GM12878 (cell line): ENCODE results near the gene INO80. TPM values are rescaled to one million over a fixed set of nuclear protein-coding genes. Genes with fewer than 3 reads are reported as not detected.

Experiments
- ATAC-seq: fragments of 200-7000 bp; cut with Tn5 transposase; 3 replicates; pipeline ENCODE4 v1.9.1; 2020; ENCODE audit warnings: mild to moderate bottlenecking, moderate library complexity
- BruUV-seq: library from RNA; stranded (reverse); fragments of 400-500 nt; replicated peaks from 2 replicates; lab custom pipeline; 2021; lab: Mats Ljungman, UMichigan
- CTCF ChIA-PET: fragments of 300-600 bp; sonication (Branson Sonifier 250); formaldehyde crosslinking; extraction: SDS; loops from one replicate; lab custom pipeline; 2021; ENCODE audit warnings: inconsistent platforms; lab: Yijun Ruan, JAX
- POLR2A ChIA-PET: fragments of 350-600 bp; formaldehyde crosslinking; extraction: SDS; loops from one replicate; lab custom pipeline; 2021; ENCODE audit warnings: inconsistent platforms; lab: Charles Lee
- RAD21 ChIA-PET: fragments of 300-600 bp; sonication (Branson Sonifier 250); formaldehyde crosslinking; loops from one replicate; lab custom pipeline; 2023; ENCODE audit warnings: antibody characterized with exemption; ENCODE audit not compliant: unreplicated experiment; lab: Charles Lee
- SMC1A ChIA-PET: fragments of 300-600 bp; sonication (Branson Sonifier 250); formaldehyde crosslinking; loops from one replicate; lab custom pipeline; 2023; ENCODE audit not compliant: unreplicated experiment, uncharacterized antibody; lab: Charles Lee
- DNase-seq: peaks from one replicate; pipeline ENCODE4 v3.0.0-alpha.2; 2011; ENCODE audit warnings: low read depth, low spot score
- FAIRE-seq: peaks from 3 replicates; lab custom pipeline; 2011; peaks lifted over from hg19 to GRCh38; lab: Jason Lieb, UNC
- H2AFZ ChIP-seq: 2 replicates; pipeline ENCODE4 v1.6.0; 2011; ENCODE audit warnings: low read depth, low read length, control low read depth; ENCODE audit not compliant: control insufficient read depth
- H3K27ac ChIP-seq: 2 replicates; pipeline ENCODE4 v1.5.1; 2011; ENCODE audit warnings: control low read depth; ENCODE audit not compliant: control insufficient read depth, insufficient read depth
- H3K27me3 ChIP-seq, 2 experiments: replicated peaks in 1 of 2; 2 replicates each; pipeline versions ENCODE4 v1.6.0 to v1.6.1; 2011; ENCODE audit warnings: low read length in 1 of 2; ENCODE audit not compliant: control insufficient read depth in 2 of 2, insufficient read depth in 2 of 2
- H3K36me3 ChIP-seq, 2 experiments: 2 replicates each; pipeline ENCODE4 v1.5.1; 2011; ENCODE audit warnings: low read length in 1 of 2; ENCODE audit not compliant: control insufficient read depth in 2 of 2, insufficient read depth in 2 of 2
- H3K4me1 ChIP-seq: 2 replicates; pipeline ENCODE4 v1.6.1; 2011; ENCODE audit warnings: mild to moderate bottlenecking, low read length, moderate library complexity, mixed read lengths; ENCODE audit not compliant: control insufficient read depth, insufficient read depth
- H3K4me2 ChIP-seq: 2 replicates; pipeline ENCODE4 v1.6.0; 2011; ENCODE audit warnings: control low read depth; ENCODE audit not compliant: control insufficient read depth, insufficient read depth
- H3K4me3 ChIP-seq: fragments of 200-600 bp; sonication (generic); 2 replicates; pipeline ENCODE4 v1.5.1; 2016
- H3K79me2 ChIP-seq: 2 replicates; pipeline ENCODE4 v1.6.0; 2011; ENCODE audit warnings: low read length; ENCODE audit not compliant: control insufficient read depth, insufficient read depth
- H3K9ac ChIP-seq: 2 replicates; pipeline ENCODE4 v1.8.0; 2011; ENCODE audit warnings: low read length, control low read depth, mixed read lengths; ENCODE audit not compliant: control insufficient read depth, insufficient read depth
- H3K9me3 ChIP-seq: replicated peaks from 3 replicates; pipeline ENCODE4 v1.5.1; 2011; ENCODE audit warnings: mild to moderate bottlenecking, low read length; ENCODE audit not compliant: control insufficient read depth, insufficient read depth
- H4K20me1 ChIP-seq: 2 replicates; pipeline ENCODE4 v1.6.0; 2011; ENCODE audit not compliant: control insufficient read depth, insufficient read depth
- BHLHE40 ChIP-seq, 2 experiments: fragments of 450-650 bp in 1 of 2; IDR thresholded peaks; 2 replicates each; pipeline ENCODE4 v1.6.1; 2011 to 2017; ENCODE audit warnings: low read depth in 2 of 2, borderline replicate concordance in 1 of 2, improper control_type of control experiment in 1 of 2, low read length in 1 of 2, mild to moderate bottlenecking in 1 of 2
- EZH2 ChIP-seq: IDR thresholded peaks from 2 replicates; pipeline ENCODE4 v1.6.1; 2012; ENCODE audit warnings: low read depth, mild to moderate bottlenecking, control low read depth, inconsistent platforms, low read length, borderline replicate concordance; ENCODE audit not compliant: control insufficient read depth
- MYB ChIP-seq: fragments of 150-350 bp; IDR thresholded peaks from 2 replicates; pipeline ENCODE4 v1.6.1; 2014; ENCODE audit warnings: mild to moderate bottlenecking, low read depth, low read length, borderline replicate concordance
- RAD51 ChIP-seq: fragments of 450-650 bp; IDR thresholded peaks from 2 replicates; pipeline ENCODE4 v1.6.1; 2016; ENCODE audit warnings: moderate library complexity, mild to moderate bottlenecking, inconsistent platforms
- SMARCA5 ChIP-seq: fragments of 450-650 bp; IDR thresholded peaks from 2 replicates; pipeline ENCODE4 v1.6.1; 2017; ENCODE audit warnings: mild to moderate bottlenecking
- SMC3 ChIP-seq: IDR thresholded peaks from 2 replicates; pipeline ENCODE4 v1.6.1; 2011; ENCODE audit warnings: low read length, improper control_type of control experiment, borderline replicate concordance
- YBX1 ChIP-seq: fragments of 450-650 bp; IDR thresholded peaks from 2 replicates; pipeline ENCODE4 v1.6.1; 2016; ENCODE audit warnings: antibody characterized with exemption
- WGBS: methylation state at CpG from one replicate; pipeline ENCODE4 v1.1.6; 2016; ENCODE audit warnings: low lambda C conversion rate; ENCODE audit not compliant: insufficient replicate concordance, insufficient coverage; ENCODE audit errors: missing lambda C conversion rate; 5-methylcytosine and 5-hydroxymethylcytosine counted together
- in situ Hi-C: fragments of 300-500 bp; cut with MboI; formaldehyde crosslinking; loops from 9 replicates; pipeline ENCODE4 v1.14.3; 2018; ENCODE audit warnings: mixed read lengths
- intact Hi-C: fragments of 100-400 bp; cut with micrococcal nuclease; formaldehyde crosslinking; loops from one replicate; pipeline ENCODE4 v1.14.2; 2022; ENCODE audit not compliant: unreplicated experiment
- polyA plus RNA-seq, 11 experiments: library from polyadenylated mRNA; depleted of rRNA in 4 of 11; unstranded in 6 of 11; stranded (reverse) in 5 of 11; fragments of >200 nt; fragmentation: Nextera tagmentation in 4 of 11; fragmentation: Illumina TruSeq in 1 of 11; extraction: Ambion mirVana in 4 of 11; extraction: Trizol in 1 of 11; gene quantifications; 1 replicate in 1 of 11; 2 replicates in 10 of 11; pipeline versions ENCODE4 v1.2.1 to v1.2.3, GENCODE V29; 2011 to 2016; ENCODE audit warnings: inconsistent platforms in 2 of 11, missing spikeins in 2 of 11, low read depth in 1 of 11
- total RNA-seq, 4 experiments: library from RNA; depleted of rRNA in 3 of 4; stranded (reverse); fragments of >200 nt in 3 of 4; fragmentation: Illumina TruSeq in 1 of 4; extraction: Trizol in 1 of 4; gene quantifications; 2 replicates each; pipeline versions ENCODE4 v1.2.1 to v1.2.3, GENCODE V29; 2013 to 2021
- TF ChIP-seq, protein P1 (sequence below): IDR thresholded peaks from 2 replicates; pipeline ENCODE4 v1.6.1; 2012; ENCODE audit warnings: improper control_type of control experiment, low read depth, low read length; ENCODE audit not compliant: insufficient replicate concordance
- TF ChIP-seq, protein P2 (sequence below): IDR thresholded peaks from 2 replicates; pipeline ENCODE4 v1.6.1; 2011; ENCODE audit warnings: borderline replicate concordance, low read depth, mild to moderate bottlenecking, moderate library complexity, low read length; ENCODE audit not compliant: insufficient read depth, poor library complexity, severe bottlenecking
- TF ChIP-seq, protein P3 (sequence below): IDR thresholded peaks from 2 replicates; pipeline ENCODE4 v1.6.1; 2012; ENCODE audit warnings: low read length, inconsistent platforms
- TF ChIP-seq, protein P4 (sequence below), 3 experiments: IDR thresholded peaks in 2 of 3; conservative IDR thresholded peaks in 1 of 3; 2 replicates each; pipeline ENCODE4 v1.5.1; 2011; ENCODE audit warnings: low read depth in 3 of 3, low read length in 3 of 3, mild to moderate bottlenecking in 3 of 3, control low read depth in 2 of 3, moderate library complexity in 2 of 3, inconsistent platforms in 1 of 3, mixed read lengths in 1 of 3; ENCODE audit not compliant: control insufficient read depth in 2 of 3, insufficient read depth in 1 of 3; ENCODE audit errors: extremely low read depth in 1 of 3

The INO80 gene
- total and polyA plus RNA-seq, 10 of the 15 experiments (the other 5 are each of a cell fraction or from before 2014, with no cell fraction given) = 4.5 to 25.0 (median 14.2) TPM

DNA sequence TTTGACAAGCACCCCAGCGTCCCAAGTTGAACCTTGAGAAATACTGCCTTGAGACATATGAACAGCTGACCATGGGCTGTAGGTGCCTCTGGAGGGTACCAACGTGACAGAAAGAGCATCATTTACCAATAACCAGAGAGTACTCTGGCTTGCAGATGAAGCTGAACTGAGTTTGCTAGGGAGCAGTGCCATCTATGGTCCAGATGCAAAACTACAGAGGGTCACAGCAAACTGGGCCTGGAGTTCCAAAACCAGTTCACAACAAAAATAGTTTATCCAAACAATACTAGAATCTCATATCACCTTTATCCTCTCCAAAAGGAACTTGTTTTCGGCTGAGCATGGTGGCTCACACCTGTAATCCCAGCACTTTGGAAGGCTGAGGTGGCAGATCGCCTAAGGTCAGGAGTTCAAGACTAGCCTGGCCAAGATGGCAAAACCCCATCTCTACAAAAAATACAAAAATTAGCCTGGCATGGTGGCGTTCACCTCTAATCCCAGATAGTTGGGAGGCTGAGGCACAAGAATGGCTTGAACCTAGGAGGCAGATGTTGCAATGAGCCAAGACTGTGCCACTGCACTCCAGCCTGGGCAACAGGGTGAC is 93.5 kb downstream of the INO80 start:
- H3K4me2 ChIP-seq = no peak overlapping the region
- ChIA-PET RAD21 (interaction anchor here (0.6 to 3.4 kb wide), 6 partner anchors 9 to 120 kb away, joined by 3 to 23 read pairs (median 5); no protein-coding TSS in a partner anchor), POLR2A (interaction anchor here (0.6 kb wide), 1 partner anchor 575 kb away, joined by 7 read pairs; no protein-coding TSS in a partner anchor), SMC1A (interaction anchor here (1.0 to 2.6 kb wide), 7 partner anchors 9 to 152 kb away, joined by 3 to 17 read pairs (median 4); no protein-coding TSS in a partner anchor), CTCF (interaction anchor here (0.5 to 9.4 kb wide), 15 partner anchors 12 to 236 kb away, joined by 3 to 157 read pairs (median 4); partner anchors contain the start of gene VPS18)
- H3K27ac ChIP-seq = no peak overlapping the region
- H3K9ac ChIP-seq = no peak overlapping the region
- intact Hi-C loops (loop anchor here (1.0 to 5.0 kb wide), 2 partner anchors 80 to 118 kb away; no protein-coding TSS in a partner anchor), in situ Hi-C loops (loop anchor here (5.0 kb wide), 1 partner anchor 100 kb away; no protein-coding TSS in a partner anchor)
- ATAC-seq (peak; percentile 87), DNase-seq (peak; percentile 21), FAIRE-seq (peak; percentile 84)
- BruUV-seq = no TSS peak
- no peak overlapping the region for H3K4me3 ChIP-seq
- no peaks in the 10 kb centered on the region for H4K20me1 ChIP-seq
- no peaks in the 10 kb centered on the region for H3K79me2 ChIP-seq
- H3K4me1 ChIP-seq = no peaks in the 10 kb centered on the region
- no peaks in the 10 kb centered on the region for H3K27me3 ChIP-seq
- H3K9me3 ChIP-seq = no peaks in the 10 kb centered on the region
- H3K36me3 ChIP-seq = peaks cover 9 to 18% of the 10 kb centered on the region in 2 experiments
- no peak overlapping the region for H2AFZ ChIP-seq
- WGBS = 49% methylated on average over 5 of the region's 5 CpGs
- no peak for TF ChIP-seq YBX1
- TF ChIP-seq, protein P1, sequence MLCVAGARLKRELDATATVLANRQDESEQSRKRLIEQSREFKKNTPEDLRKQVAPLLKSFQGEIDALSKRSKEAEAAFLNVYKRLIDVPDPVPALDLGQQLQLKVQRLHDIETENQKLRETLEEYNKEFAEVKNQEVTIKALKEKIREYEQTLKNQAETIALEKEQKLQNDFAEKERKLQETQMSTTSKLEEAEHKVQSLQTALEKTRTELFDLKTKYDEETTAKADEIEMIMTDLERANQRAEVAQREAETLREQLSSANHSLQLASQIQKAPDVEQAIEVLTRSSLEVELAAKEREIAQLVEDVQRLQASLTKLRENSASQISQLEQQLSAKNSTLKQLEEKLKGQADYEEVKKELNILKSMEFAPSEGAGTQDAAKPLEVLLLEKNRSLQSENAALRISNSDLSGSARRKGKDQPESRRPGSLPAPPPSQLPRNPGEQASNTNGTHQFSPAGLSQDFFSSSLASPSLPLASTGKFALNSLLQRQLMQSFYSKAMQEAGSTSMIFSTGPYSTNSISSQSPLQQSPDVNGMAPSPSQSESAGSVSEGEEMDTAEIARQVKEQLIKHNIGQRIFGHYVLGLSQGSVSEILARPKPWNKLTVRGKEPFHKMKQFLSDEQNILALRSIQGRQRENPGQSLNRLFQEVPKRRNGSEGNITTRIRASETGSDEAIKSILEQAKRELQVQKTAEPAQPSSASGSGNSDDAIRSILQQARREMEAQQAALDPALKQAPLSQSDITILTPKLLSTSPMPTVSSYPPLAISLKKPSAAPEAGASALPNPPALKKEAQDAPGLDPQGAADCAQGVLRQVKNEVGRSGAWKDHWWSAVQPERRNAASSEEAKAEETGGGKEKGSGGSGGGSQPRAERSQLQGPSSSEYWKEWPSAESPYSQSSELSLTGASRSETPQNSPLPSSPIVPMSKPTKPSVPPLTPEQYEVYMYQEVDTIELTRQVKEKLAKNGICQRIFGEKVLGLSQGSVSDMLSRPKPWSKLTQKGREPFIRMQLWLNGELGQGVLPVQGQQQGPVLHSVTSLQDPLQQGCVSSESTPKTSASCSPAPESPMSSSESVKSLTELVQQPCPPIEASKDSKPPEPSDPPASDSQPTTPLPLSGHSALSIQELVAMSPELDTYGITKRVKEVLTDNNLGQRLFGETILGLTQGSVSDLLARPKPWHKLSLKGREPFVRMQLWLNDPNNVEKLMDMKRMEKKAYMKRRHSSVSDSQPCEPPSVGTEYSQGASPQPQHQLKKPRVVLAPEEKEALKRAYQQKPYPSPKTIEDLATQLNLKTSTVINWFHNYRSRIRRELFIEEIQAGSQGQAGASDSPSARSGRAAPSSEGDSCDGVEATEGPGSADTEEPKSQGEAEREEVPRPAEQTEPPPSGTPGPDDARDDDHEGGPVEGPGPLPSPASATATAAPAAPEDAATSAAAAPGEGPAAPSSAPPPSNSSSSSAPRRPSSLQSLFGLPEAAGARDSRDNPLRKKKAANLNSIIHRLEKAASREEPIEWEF = no peak
- 0 out of 4 replicates have a peak, but pooled peaks of 1 of the 2 experiments have one; percentile 22 for TF ChIP-seq BHLHE40 (IDR thresholded peaks at IDR 0.05; ENCODE audit: borderline replicate concordance in 1 of 2, low read depth in 2 of 2, low read length in 1 of 2)
- TF ChIP-seq, protein P2, sequence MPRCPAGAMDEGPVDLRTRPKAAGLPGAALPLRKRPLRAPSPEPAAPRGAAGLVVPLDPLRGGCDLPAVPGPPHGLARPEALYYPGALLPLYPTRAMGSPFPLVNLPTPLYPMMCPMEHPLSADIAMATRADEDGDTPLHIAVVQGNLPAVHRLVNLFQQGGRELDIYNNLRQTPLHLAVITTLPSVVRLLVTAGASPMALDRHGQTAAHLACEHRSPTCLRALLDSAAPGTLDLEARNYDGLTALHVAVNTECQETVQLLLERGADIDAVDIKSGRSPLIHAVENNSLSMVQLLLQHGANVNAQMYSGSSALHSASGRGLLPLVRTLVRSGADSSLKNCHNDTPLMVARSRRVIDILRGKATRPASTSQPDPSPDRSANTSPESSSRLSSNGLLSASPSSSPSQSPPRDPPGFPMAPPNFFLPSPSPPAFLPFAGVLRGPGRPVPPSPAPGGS = no peak
- TF ChIP-seq, protein P3, sequence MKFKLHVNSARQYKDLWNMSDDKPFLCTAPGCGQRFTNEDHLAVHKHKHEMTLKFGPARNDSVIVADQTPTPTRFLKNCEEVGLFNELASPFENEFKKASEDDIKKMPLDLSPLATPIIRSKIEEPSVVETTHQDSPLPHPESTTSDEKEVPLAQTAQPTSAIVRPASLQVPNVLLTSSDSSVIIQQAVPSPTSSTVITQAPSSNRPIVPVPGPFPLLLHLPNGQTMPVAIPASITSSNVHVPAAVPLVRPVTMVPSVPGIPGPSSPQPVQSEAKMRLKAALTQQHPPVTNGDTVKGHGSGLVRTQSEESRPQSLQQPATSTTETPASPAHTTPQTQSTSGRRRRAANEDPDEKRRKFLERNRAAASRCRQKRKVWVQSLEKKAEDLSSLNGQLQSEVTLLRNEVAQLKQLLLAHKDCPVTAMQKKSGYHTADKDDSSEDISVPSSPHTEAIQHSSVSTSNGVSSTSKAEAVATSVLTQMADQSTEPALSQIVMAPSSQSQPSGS = no peak
- peak; percentile 73; the same call in 1 of the 2 replicates for TF ChIP-seq SMC3
- TF ChIP-seq, protein P4, sequence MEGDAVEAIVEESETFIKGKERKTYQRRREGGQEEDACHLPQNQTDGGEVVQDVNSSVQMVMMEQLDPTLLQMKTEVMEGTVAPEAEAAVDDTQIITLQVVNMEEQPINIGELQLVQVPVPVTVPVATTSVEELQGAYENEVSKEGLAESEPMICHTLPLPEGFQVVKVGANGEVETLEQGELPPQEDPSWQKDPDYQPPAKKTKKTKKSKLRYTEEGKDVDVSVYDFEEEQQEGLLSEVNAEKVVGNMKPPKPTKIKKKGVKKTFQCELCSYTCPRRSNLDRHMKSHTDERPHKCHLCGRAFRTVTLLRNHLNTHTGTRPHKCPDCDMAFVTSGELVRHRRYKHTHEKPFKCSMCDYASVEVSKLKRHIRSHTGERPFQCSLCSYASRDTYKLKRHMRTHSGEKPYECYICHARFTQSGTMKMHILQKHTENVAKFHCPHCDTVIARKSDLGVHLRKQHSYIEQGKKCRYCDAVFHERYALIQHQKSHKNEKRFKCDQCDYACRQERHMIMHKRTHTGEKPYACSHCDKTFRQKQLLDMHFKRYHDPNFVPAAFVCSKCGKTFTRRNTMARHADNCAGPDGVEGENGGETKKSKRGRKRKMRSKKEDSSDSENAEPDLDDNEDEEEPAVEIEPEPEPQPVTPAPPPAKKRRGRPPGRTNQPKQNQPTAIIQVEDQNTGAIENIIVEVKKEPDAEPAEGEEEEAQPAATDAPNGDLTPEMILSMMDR (IDR thresholded peaks at IDR 0.05 in 2 of 3, conservative IDR thresholded peaks at IDR 0.05 in 1 of 3; ENCODE audit: control insufficient read depth in 2 of 3, extremely low read depth in 1 of 3, insufficient read depth in 1 of 3, low read depth in 3 of 3, low read length in 3 of 3) = peak; percentile 73 to 90 (median 76); a peak in 5 of 6 replicates
- TF ChIP-seq EZH2 = no peak
- TF ChIP-seq SMARCA5 = 0 out of 2 replicates have a peak, but pooled peaks have one; percentile 18
- TF ChIP-seq MYB = no peak
- TF ChIP-seq RAD51 = no peak
